ENCODE data around the gene AKT3. TPM values are rescaled to one million over a fixed set of nuclear protein-coding genes. Genes with fewer than 3 reads are reported as not detected.

The AKT3 gene
- total and polyA plus RNA-seq, 8 donors: 5.5 to 100 (median 13.8) TPM

DNA sequence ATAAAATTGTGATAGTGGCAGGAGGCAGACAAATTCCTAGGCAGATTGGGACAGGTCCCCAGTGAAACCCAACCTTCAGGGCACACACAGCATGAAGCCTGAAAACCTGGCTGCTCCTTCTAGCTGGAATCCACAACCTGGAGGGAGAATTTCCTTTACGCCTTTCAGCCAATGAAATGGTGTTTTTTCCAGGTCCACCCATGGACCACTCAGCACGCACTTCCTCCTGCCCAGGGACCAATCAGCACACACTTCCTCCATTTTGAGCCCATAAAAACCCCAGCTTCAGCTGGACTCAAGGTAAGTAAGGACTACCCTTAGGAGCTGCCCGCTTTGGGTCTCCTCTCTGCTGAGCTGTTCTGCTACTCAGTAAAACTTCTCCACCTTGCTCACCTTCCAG lies 120.1 kb downstream of the AKT3 start:
- TF ChIP-seq POLR2AphosphoS5 (IDR thresholded peaks at IDR 0.05) (no peak), EP300 (IDR thresholded peaks at IDR 0.05) (no peak), POLR2A (IDR thresholded peaks at IDR 0.05) (no peak)
- TF ChIP-seq, protein P1, sequence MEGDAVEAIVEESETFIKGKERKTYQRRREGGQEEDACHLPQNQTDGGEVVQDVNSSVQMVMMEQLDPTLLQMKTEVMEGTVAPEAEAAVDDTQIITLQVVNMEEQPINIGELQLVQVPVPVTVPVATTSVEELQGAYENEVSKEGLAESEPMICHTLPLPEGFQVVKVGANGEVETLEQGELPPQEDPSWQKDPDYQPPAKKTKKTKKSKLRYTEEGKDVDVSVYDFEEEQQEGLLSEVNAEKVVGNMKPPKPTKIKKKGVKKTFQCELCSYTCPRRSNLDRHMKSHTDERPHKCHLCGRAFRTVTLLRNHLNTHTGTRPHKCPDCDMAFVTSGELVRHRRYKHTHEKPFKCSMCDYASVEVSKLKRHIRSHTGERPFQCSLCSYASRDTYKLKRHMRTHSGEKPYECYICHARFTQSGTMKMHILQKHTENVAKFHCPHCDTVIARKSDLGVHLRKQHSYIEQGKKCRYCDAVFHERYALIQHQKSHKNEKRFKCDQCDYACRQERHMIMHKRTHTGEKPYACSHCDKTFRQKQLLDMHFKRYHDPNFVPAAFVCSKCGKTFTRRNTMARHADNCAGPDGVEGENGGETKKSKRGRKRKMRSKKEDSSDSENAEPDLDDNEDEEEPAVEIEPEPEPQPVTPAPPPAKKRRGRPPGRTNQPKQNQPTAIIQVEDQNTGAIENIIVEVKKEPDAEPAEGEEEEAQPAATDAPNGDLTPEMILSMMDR (IDR thresholded peaks at IDR 0.05): no peak
- WGBS, 5 donors: 98 to 99% (median 98%) methylated on average over 3 of the region's 3 CpGs
- no peak for DNase-seq
- Histone ChIP-seq H3K9me3 (no peaks in the 10 kb centered on the region), H3K4me1 (peaks cover 0 to 36% (median 14%) of the 10 kb centered on the region in 4 donors), H3K27me3 (no peaks in the 10 kb centered on the region), H3K36me3 (no peaks in the 10 kb centered on the region), H3K27ac (peak overlapping the region in 1 of 5 donors; percentile 73), H3K4me3 (no peak overlapping the region)
- intact Hi-C loops (cut with DNase I; ENCODE audit: low total_unique reads): no loop called here

DNA sequence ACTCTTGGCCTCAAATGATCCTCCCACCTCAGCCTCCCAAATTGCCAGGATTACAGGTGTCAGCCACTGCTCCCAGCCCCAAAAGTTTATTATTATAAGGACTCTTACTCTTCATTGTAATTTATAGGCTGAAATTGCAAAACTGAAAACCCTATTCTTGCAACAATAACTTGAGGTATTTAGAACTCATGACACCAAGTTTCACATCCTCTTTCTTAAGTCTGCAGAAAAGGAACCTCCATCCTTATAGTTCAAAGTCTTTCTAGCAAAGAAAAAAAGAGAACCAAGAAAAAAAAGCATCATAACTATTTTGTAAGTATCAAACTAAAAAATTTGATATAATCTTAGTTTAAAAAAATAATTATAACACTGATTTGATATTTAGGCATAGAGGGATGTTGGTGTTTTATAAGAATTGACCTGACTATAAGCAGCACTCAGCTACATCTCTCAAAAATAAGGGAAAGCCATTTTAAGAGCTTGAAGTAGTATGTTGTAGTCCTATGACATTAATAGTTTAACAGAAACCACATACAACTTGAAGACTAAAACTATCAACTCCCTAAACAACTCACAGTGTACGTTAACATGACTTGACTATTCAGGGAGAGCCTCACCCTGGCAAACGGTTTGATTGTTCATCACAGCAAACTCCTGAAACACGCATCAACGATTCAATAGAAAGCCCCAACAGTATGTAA lies 122.4 kb downstream of the AKT3 start:
- TF ChIP-seq, protein P1 (IDR thresholded peaks at IDR 0.05): no peak
- TF ChIP-seq POLR2AphosphoS5 (IDR thresholded peaks at IDR 0.05) (no peak), POLR2A (IDR thresholded peaks at IDR 0.05) (no peak), EP300 (IDR thresholded peaks at IDR 0.05) (no peak)
- Histone ChIP-seq H3K9me3 (no peaks in the 10 kb centered on the region), H3K4me3 (no peak overlapping the region), H3K4me1 (peaks cover 0 to 37% (median 14%) of the 10 kb centered on the region in 4 donors), H3K36me3 (no peaks in the 10 kb centered on the region), H3K27ac (peak overlapping the region in 2 of 5 donors; percentile 5 to 40), H3K27me3 (no peaks in the 10 kb centered on the region)
- intact Hi-C loops (cut with DNase I; ENCODE audit: low total_unique reads): no loop called here
- 83 to 90% (median 89%) methylated on average over 4 of the region's 4 CpGs for WGBS, 5 donors
- DNase-seq: no peak

DNA sequence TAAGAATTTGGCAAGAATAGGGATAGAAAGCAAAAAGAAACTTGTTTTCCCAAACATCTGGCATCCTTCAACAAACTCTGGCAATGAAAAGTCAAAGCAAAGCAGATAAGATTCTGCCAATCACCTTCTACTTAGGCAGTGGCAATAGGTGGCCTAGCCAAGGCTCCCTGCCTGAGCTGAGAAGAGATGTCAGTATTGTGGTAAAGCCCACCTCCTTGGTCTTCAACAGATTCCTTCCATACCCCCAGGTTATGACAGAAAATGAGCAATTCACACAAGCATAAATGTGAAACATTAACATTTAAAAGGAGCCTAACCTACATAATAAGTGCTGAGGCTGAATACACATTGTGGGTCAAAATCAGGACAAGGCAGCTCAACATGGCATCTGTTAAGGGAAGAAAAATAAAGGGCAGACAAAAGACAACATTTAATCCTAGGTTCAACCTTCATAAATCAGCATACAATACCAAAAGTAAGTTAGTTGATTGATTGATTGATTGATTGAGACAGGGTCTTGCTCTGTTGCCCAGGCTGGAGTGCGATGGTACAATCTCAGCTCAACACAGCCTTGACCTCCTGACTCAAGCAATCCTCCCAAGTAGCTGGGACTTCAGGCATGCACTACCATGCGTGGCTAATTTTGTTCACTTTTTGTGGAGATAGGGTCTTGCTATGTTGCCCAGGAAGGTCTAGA lies 123.1 kb downstream of the AKT3 start:
- TF ChIP-seq POLR2AphosphoS5 (IDR thresholded peaks at IDR 0.05): no peak
- TF ChIP-seq EP300 (IDR thresholded peaks at IDR 0.05): no peak
- no peak for TF ChIP-seq POLR2A (IDR thresholded peaks at IDR 0.05)
- TF ChIP-seq, protein P1 (IDR thresholded peaks at IDR 0.05): no peak
- peaks cover 0 to 33% (median 12%) of the 10 kb centered on the region in 4 donors for H3K4me1 ChIP-seq
- 81 to 92% (median 88%) methylated on average over 2 of the region's 2 CpGs for WGBS, 5 donors
- H3K36me3 ChIP-seq: no peaks in the 10 kb centered on the region
- no peaks in the 10 kb centered on the region for H3K27me3 ChIP-seq
- H3K27ac ChIP-seq: peak overlapping the region in 2 of 5 donors; percentile 5 to 40
- no peak overlapping the region for H3K4me3 ChIP-seq
- no peaks in the 10 kb centered on the region for H3K9me3 ChIP-seq
- DNase-seq: no peak
- intact Hi-C loops (cut with DNase I; ENCODE audit: low total_unique reads): no loop called here

DNA sequence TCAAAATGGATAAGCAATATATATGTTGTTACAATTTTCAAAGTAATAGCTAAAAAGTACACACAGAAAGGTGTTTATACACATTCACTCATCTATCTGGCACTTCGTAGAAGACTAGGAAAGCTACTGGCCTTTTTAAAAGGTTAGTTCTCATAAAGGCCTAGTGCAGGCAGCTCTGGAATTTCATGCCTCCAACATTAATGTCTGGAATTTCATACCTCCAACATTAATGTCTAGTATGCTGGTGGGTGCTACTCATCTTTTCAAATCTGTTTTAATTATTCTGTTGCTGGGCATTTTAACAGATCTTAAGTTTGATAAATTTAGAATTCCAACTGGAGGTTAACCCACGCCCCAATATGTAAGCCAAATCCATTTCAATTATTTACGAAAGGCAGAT lies 124.2 kb downstream of the AKT3 start:
- Histone ChIP-seq H3K9me3 (no peaks in the 10 kb centered on the region), H3K4me1 (peaks cover 0 to 22% (median 6%) of the 10 kb centered on the region in 4 donors), H3K36me3 (no peaks in the 10 kb centered on the region), H3K4me3 (no peak overlapping the region), H3K27ac (no peak overlapping the region), H3K27me3 (no peaks in the 10 kb centered on the region)
- no peak for DNase-seq
- intact Hi-C loops (cut with DNase I; ENCODE audit: low total_unique reads): no loop called here
- TF ChIP-seq, protein P1 (IDR thresholded peaks at IDR 0.05): no peak
- TF ChIP-seq POLR2A (IDR thresholded peaks at IDR 0.05) (no peak), POLR2AphosphoS5 (IDR thresholded peaks at IDR 0.05) (no peak), EP300 (IDR thresholded peaks at IDR 0.05) (no peak)
- 76 to 84% (median 79%) methylated on average over 3 of the region's 3 CpGs for WGBS, 5 donors
